Trophoblast cell (in vitro differentiated cells and primary cell): ENCODE results near the gene ZNF618.

Experiments used
- DNase-seq, 2 donors: peaks; one replicate each; pipeline ENCODE4 v3.0.0-alpha.2; 2016
- H2AFZ ChIP-seq: 2 replicates; pipeline ENCODE4 v1.6.1; 2013; ENCODE audit warnings: low read length, moderate library complexity, mild to moderate bottlenecking; ENCODE audit not compliant: insufficient read depth, poor library complexity
- H2AK5ac ChIP-seq: 2 replicates; pipeline ENCODE4 v1.6.1; 2013; ENCODE audit warnings: mild to moderate bottlenecking, low read length
- H2BK120ac ChIP-seq: 2 replicates; pipeline ENCODE4 v1.6.1; 2013; ENCODE audit warnings: low read length, mild to moderate bottlenecking, moderate library complexity; ENCODE audit not compliant: insufficient read depth, poor library complexity
- H2BK12ac ChIP-seq: 2 replicates; pipeline ENCODE4 v1.6.1; 2013; ENCODE audit warnings: mild to moderate bottlenecking, low read length, moderate library complexity
- H2BK5ac ChIP-seq: 2 replicates; pipeline ENCODE4 v1.6.1; 2013; ENCODE audit warnings: low read length, low read depth, moderate library complexity, mild to moderate bottlenecking; ENCODE audit not compliant: poor library complexity
- H3K14ac ChIP-seq: 2 replicates; pipeline ENCODE4 v1.6.1; 2013; ENCODE audit warnings: mild to moderate bottlenecking, low read length
- H3K18ac ChIP-seq: 2 replicates; pipeline ENCODE4 v1.6.1; 2013; ENCODE audit warnings: mild to moderate bottlenecking, low read length
- H3K23ac ChIP-seq: 2 replicates; pipeline ENCODE4 v1.6.1; 2013; ENCODE audit warnings: low read length
- H3K27ac ChIP-seq: 2 replicates; pipeline ENCODE4 v1.5.1; 2013; ENCODE audit warnings: low read depth, mild to moderate bottlenecking, inconsistent platforms, low read length, moderate library complexity
- H3K27me3 ChIP-seq: 2 replicates; pipeline ENCODE4 v1.6.1; 2013; ENCODE audit warnings: inconsistent platforms, mild to moderate bottlenecking, low read length, moderate library complexity; ENCODE audit not compliant: insufficient read depth
- H3K36me3 ChIP-seq, 2 experiments: 1 replicate in 1 of 2; 2 replicates in 1 of 2; pipeline ENCODE4 v1.6.1; 2013; ENCODE audit warnings: low read length in 2 of 2, mild to moderate bottlenecking in 2 of 2, moderate library complexity in 1 of 2; ENCODE audit not compliant: insufficient read depth in 2 of 2, control insufficient read depth in 1 of 2
- H3K4ac ChIP-seq: 2 replicates; pipeline ENCODE4 v1.6.1; 2013; ENCODE audit warnings: low read depth, mild to moderate bottlenecking, low read length, moderate library complexity
- H3K4me1 ChIP-seq, 2 experiments: 1 replicate in 1 of 2; 2 replicates in 1 of 2; pipeline ENCODE4 v1.6.1; 2013; ENCODE audit warnings: low read length in 2 of 2, mild to moderate bottlenecking in 2 of 2, moderate library complexity in 1 of 2; ENCODE audit not compliant: insufficient read depth in 2 of 2, control insufficient read depth in 1 of 2
- H3K4me2 ChIP-seq: 2 replicates; pipeline ENCODE4 v1.6.1; 2013; ENCODE audit warnings: inconsistent platforms, mild to moderate bottlenecking, low read length, moderate library complexity
- H3K4me3 ChIP-seq: 2 replicates; pipeline ENCODE4 v1.5.1; 2013; ENCODE audit warnings: mild to moderate bottlenecking, low read depth, low read length, inconsistent platforms
- H3K79me1 ChIP-seq: one replicate; pipeline ENCODE4 v1.6.1; 2013; ENCODE audit warnings: low read length
- H3K79me2 ChIP-seq: 2 replicates; pipeline ENCODE4 v1.6.1; 2013; ENCODE audit warnings: low read length, mild to moderate bottlenecking; ENCODE audit not compliant: control insufficient read depth, insufficient read depth, poor library complexity
- H3K9ac ChIP-seq: 2 replicates; pipeline ENCODE4 v1.6.1; 2013; ENCODE audit warnings: mild to moderate bottlenecking, low read length
- H3K9me3 ChIP-seq: 2 replicates; pipeline ENCODE4 v1.6.1; 2013; ENCODE audit warnings: low read depth, mild to moderate bottlenecking, control low read depth, inconsistent platforms, low read length; ENCODE audit not compliant: insufficient read depth
- H4K12ac ChIP-seq: 2 replicates; pipeline ENCODE4 v1.6.1; 2013; ENCODE audit warnings: low read depth, mild to moderate bottlenecking, low read length, moderate library complexity
- H4K8ac ChIP-seq: 2 replicates; pipeline ENCODE4 v1.6.1; 2013; ENCODE audit warnings: low read depth, mild to moderate bottlenecking, low read length, moderate library complexity
- H4K91ac ChIP-seq: one replicate; pipeline ENCODE4 v1.6.1; 2013; ENCODE audit warnings: low read depth, mild to moderate bottlenecking, low read length, moderate library complexity
- WGBS: extraction: QIAGEN DNeasy Blood & Tissue Kit; methylation state at CpG from one replicate; pipeline ENCODE4 v1.1.7; 2013; ENCODE audit warnings: missing lambda C conversion rate; ENCODE audit not compliant: insufficient read length, insufficient coverage; ENCODE audit errors: extremely low coverage; 5-methylcytosine and 5-hydroxymethylcytosine counted together

The ZNF618 gene

GRCh38 chr9:114014044-114014443, 137.9 kb downstream of the ZNF618 start:
- Histone ChIP-seq H3K4ac (no peak overlapping the region), H3K23ac (no peak overlapping the region), H2BK5ac (no peak overlapping the region), H3K9ac (no peak overlapping the region), H4K91ac (no peak overlapping the region), H3K18ac (no peak overlapping the region), H3K9me3 (no peaks in the 10 kb centered on the region), H3K27me3 (no peaks in the 10 kb centered on the region), H2AK5ac (no peak overlapping the region), H3K36me3 (peaks cover 5 to 14% of the 10 kb centered on the region in 2 experiments), H3K27ac (no peak overlapping the region), H4K8ac (no peak overlapping the region), H3K79me2 (no peaks in the 10 kb centered on the region), H2BK12ac (no peak overlapping the region), H3K79me1 (no peaks in the 10 kb centered on the region), H3K4me2 (no peak overlapping the region), H2AFZ (no peak overlapping the region), H4K12ac (no peak overlapping the region), H3K14ac (no peak overlapping the region), H3K4me3 (no peak overlapping the region), H3K4me1 (no peaks in the 10 kb centered on the region), H2BK120ac (no peak overlapping the region)
- DNase-seq: no peak

GRCh38 chr9:114015607-114016006, 139.5 kb downstream of the ZNF618 start:
- Histone ChIP-seq H3K27me3 (no peaks in the 10 kb centered on the region), H3K14ac (no peak overlapping the region), H3K4ac (no peak overlapping the region)

GRCh38 chr9:114016101-114016500, 140.0 kb downstream of the ZNF618 start:
- no CpG with 5 or more reads among the region's 6 CpGs for WGBS

More at GRCh38 chr9:114015607-114016006, 139.5 kb downstream of the ZNF618 start:
- Histone ChIP-seq H4K12ac (no peak overlapping the region), H2AK5ac (no peak overlapping the region), H2BK5ac (no peak overlapping the region), H3K23ac (no peak overlapping the region), H3K79me2 (no peaks in the 10 kb centered on the region), H3K4me1 (no peaks in the 10 kb centered on the region), H3K36me3 (peaks cover 5 to 14% of the 10 kb centered on the region in 2 experiments), H2BK120ac (no peak overlapping the region), H3K4me3 (no peak overlapping the region), H3K4me2 (no peak overlapping the region), H2AFZ (no peak overlapping the region), H4K91ac (no peak overlapping the region), H3K79me1 (no peaks in the 10 kb centered on the region), H2BK12ac (no peak overlapping the region), H3K9me3 (no peaks in the 10 kb centered on the region), H4K8ac (no peak overlapping the region), H3K27ac (no peak overlapping the region), H3K18ac (no peak overlapping the region), H3K9ac (no peak overlapping the region)
- no CpG with 5 or more reads among the region's 2 CpGs for WGBS
- no peak for DNase-seq

DNA sequence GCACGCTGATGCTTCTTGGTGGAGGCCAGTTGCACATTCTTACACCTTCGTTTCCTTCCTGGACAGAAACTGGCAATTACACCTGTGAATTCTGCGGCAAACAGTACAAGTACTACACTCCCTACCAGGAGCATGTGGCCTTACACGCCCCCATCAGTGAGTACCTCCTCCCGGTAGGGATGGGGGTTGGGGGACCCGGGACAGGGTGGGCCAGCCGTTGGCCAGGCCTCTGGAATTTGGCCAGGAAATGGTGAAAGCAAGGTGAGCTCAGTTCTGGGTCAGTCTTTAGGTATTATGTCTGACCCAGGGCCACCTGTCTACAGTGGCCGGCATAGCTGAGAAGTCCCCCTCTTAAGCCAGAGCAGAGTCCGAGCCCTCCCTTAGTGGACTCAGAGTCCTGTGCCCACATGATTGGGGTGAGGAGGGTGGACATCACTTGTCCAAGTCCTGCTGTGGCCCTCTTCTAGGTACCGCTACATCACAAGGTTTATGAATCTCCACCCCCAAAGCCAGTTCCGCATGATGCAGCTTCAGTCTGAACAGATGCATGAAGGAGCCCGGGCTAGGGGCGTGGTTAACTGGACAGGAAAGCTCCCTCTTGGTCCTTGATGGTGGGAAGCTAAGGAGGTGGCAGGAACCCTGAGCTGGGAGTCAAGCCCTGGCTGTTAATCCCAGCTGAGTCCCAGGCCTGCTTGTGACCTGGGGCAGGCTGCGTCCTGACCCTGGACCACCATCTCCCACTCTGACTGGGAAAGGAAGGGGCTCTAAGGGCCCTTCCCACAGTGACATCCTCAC, 140.7 kb downstream of the ZNF618 start:
- H2AK5ac ChIP-seq: no peak overlapping the region
- no peak overlapping the region for H2AFZ ChIP-seq
- no peaks in the 10 kb centered on the region for H3K9me3 ChIP-seq
- H3K27me3 ChIP-seq: no peaks in the 10 kb centered on the region
- H3K4me3 ChIP-seq: no peak overlapping the region
- no peak overlapping the region for H3K4ac ChIP-seq
- no peak overlapping the region for H3K4me2 ChIP-seq
- no peak overlapping the region for H2BK5ac ChIP-seq
- H4K12ac ChIP-seq: no peak overlapping the region
- no peaks in the 10 kb centered on the region for H3K79me1 ChIP-seq
- WGBS: no CpG with 5 or more reads among the region's 14 CpGs
- H3K23ac ChIP-seq: no peak overlapping the region
- peaks cover 5 to 11% of the 10 kb centered on the region in 2 experiments for H3K36me3 ChIP-seq
- H2BK120ac ChIP-seq: no peak overlapping the region
- H3K18ac ChIP-seq: no peak overlapping the region
- H3K4me1 ChIP-seq: no peaks in the 10 kb centered on the region
- no peak overlapping the region for H3K27ac ChIP-seq
- no peak for DNase-seq
- no peak overlapping the region for H3K14ac ChIP-seq
- H4K91ac ChIP-seq: no peak overlapping the region
- H3K79me2 ChIP-seq: no peaks in the 10 kb centered on the region
- no peak overlapping the region for H2BK12ac ChIP-seq
- no peak overlapping the region for H4K8ac ChIP-seq
- H3K9ac ChIP-seq: no peak overlapping the region

More at GRCh38 chr9:114016101-114016500, 140.0 kb downstream of the ZNF618 start:
- Histone ChIP-seq H3K36me3 (peaks cover 5 to 14% of the 10 kb centered on the region in 2 experiments), H4K12ac (no peak overlapping the region), H2BK5ac (no peak overlapping the region), H2BK120ac (no peak overlapping the region), H3K79me1 (no peaks in the 10 kb centered on the region), H3K14ac (no peak overlapping the region), H3K9me3 (no peaks in the 10 kb centered on the region), H2AK5ac (no peak overlapping the region), H3K27ac (no peak overlapping the region), H3K79me2 (no peaks in the 10 kb centered on the region), H2BK12ac (no peak overlapping the region), H3K23ac (no peak overlapping the region), H3K4me3 (no peak overlapping the region), H4K91ac (no peak overlapping the region), H3K4me2 (no peak overlapping the region), H3K18ac (no peak overlapping the region), H3K4me1 (no peaks in the 10 kb centered on the region), H3K9ac (no peak overlapping the region), H3K4ac (no peak overlapping the region), H3K27me3 (no peaks in the 10 kb centered on the region), H2AFZ (no peak overlapping the region), H4K8ac (no peak overlapping the region)
- no peak for DNase-seq
